ENCODE measurements around the gene FIG4.

FIG4 gene

GRCh38 chr6:109687271-109687761 lies 3.8 kb upstream of the FIG4 start:
- no peaks in the 10 kb centered on the region for H3K9me3 ChIP-seq (ENCODE audit: insufficient read depth, low read length)
- no peak overlapping the region for H3K4me2 ChIP-seq (ENCODE audit: low read depth, low read length, poor library complexity, severe bottlenecking)
- peaks cover 5% of the 10 kb centered on the region; the same call in 1 of the 2 replicates for H3F3A ChIP-seq (ENCODE audit: insufficient read depth)
- no peaks in the 10 kb centered on the region for H3K27me3 ChIP-seq (ENCODE audit: low read length)
- TF ChIP-seq EZH2phosphoT487 (conservative IDR thresholded peaks at IDR 0.05; ENCODE audit: low read length) = no peak
- no peak for TF ChIP-seq CTCF (IDR thresholded peaks at IDR 0.05; ENCODE audit: insufficient read depth, low read length, poor library complexity, severe bottlenecking)
- H3K9me2 ChIP-seq (replicated peaks; ENCODE audit: insufficient read depth, low read length) = no peaks in the 10 kb centered on the region
- H3K27ac ChIP-seq (ENCODE audit: low read depth, low read length) = no peak overlapping the region
- H3K36me3 ChIP-seq (ENCODE audit: low read length) = no peaks in the 10 kb centered on the region
- H3K4me3 ChIP-seq (ENCODE audit: insufficient read depth, low read length, poor library complexity, severe bottlenecking) = no peak overlapping the region
- H3K79me2 ChIP-seq (ENCODE audit: insufficient read depth, low read length) = no peaks in the 10 kb centered on the region
- no peaks in the 10 kb centered on the region for H4K20me1 ChIP-seq (ENCODE audit: low read depth, low read length)
- H2AFZ ChIP-seq (ENCODE audit: low read depth, low read length, severe bottlenecking) = no peak overlapping the region
- H3K9ac ChIP-seq (ENCODE audit: low read length) = no peak overlapping the region

- Histone ChIP-seq H3K4me3 (ENCODE audit: insufficient read depth, low read length, poor library complexity, severe bottlenecking) (peak overlapping the region; percentile 83), H3K36me3 (ENCODE audit: low read length) (no peaks in the 10 kb centered on the region), H3K9me3 (ENCODE audit: insufficient read depth, low read length) (no peaks in the 10 kb centered on the region), H3K9ac (ENCODE audit: low read length) (peak overlapping the region; percentile 60), H3K79me2 (ENCODE audit: insufficient read depth, low read length) (no peaks in the 10 kb centered on the region), H3K27me3 (ENCODE audit: low read length) (no peaks in the 10 kb centered on the region), H3K27ac (ENCODE audit: low read depth, low read length) (no peak overlapping the region), H2AFZ (ENCODE audit: low read depth, low read length, severe bottlenecking) (peak overlapping the region; percentile 90), H4K20me1 (ENCODE audit: low read depth, low read length) (no peaks in the 10 kb centered on the region), H3F3A (ENCODE audit: insufficient read depth) (peaks cover 9% of the 10 kb centered on the region; the same call in 1 of the 2 replicates), H3K4me2 (ENCODE audit: low read depth, low read length, poor library complexity, severe bottlenecking) (peak overlapping the region; percentile 78), H3K9me2 (replicated peaks; ENCODE audit: insufficient read depth, low read length) (no peaks in the 10 kb centered on the region)
- no peak for TF ChIP-seq EZH2phosphoT487 (conservative IDR thresholded peaks at IDR 0.05; ENCODE audit: low read length)
- TF ChIP-seq CTCF (IDR thresholded peaks at IDR 0.05; ENCODE audit: insufficient read depth, low read length, poor library complexity, severe bottlenecking) = no peak
Observed at GRCh38 chr6:109690373-109690736, 741 bp upstream of the FIG4 start.

GRCh38 chr6:109693111-109693510 lies 2.0 kb downstream of the FIG4 start:
- Histone ChIP-seq H3K9me2 (replicated peaks; ENCODE audit: insufficient read depth, low read length) (no peaks in the 10 kb centered on the region), H3K79me2 (ENCODE audit: insufficient read depth, low read length) (no peaks in the 10 kb centered on the region), H2AFZ (ENCODE audit: low read depth, low read length, severe bottlenecking) (no peak overlapping the region), H3K9ac (ENCODE audit: low read length) (no peak overlapping the region), H3K4me2 (ENCODE audit: low read depth, low read length, poor library complexity, severe bottlenecking) (peak overlapping the region; percentile 78), H3K36me3 (ENCODE audit: low read length) (no peaks in the 10 kb centered on the region), H3K4me3 (ENCODE audit: insufficient read depth, low read length, poor library complexity, severe bottlenecking) (no peak overlapping the region), H3K27me3 (ENCODE audit: low read length) (no peaks in the 10 kb centered on the region), H3K9me3 (ENCODE audit: insufficient read depth, low read length) (no peaks in the 10 kb centered on the region), H3K27ac (ENCODE audit: low read depth, low read length) (no peak overlapping the region), H4K20me1 (ENCODE audit: low read depth, low read length) (no peaks in the 10 kb centered on the region), H3F3A (ENCODE audit: insufficient read depth) (peaks cover 9% of the 10 kb centered on the region; the same call in 1 of the 2 replicates)
- TF ChIP-seq EZH2phosphoT487 (conservative IDR thresholded peaks at IDR 0.05; ENCODE audit: low read length) (no peak), CTCF (IDR thresholded peaks at IDR 0.05; ENCODE audit: insufficient read depth, low read length, poor library complexity, severe bottlenecking) (no peak)

Measured in SU-DHL-6 (cell line).